NB4 (cell line): ENCODE measurements around the gene RGS7BP.

Experiments used
- POLR2A ChIP-seq: IDR thresholded peaks from 2 replicates; pipeline ENCODE4 v1.6.1; 2011; ENCODE audit warnings: mild to moderate bottlenecking; ENCODE audit not compliant: insufficient read length; ENCODE audit errors: extremely low read depth
- TF ChIP-seq, protein P1 (sequence below): IDR thresholded peaks from one replicate; pipeline ENCODE4 v1.5.1; 2012; ENCODE audit warnings: low read depth, low read length

DNA sequence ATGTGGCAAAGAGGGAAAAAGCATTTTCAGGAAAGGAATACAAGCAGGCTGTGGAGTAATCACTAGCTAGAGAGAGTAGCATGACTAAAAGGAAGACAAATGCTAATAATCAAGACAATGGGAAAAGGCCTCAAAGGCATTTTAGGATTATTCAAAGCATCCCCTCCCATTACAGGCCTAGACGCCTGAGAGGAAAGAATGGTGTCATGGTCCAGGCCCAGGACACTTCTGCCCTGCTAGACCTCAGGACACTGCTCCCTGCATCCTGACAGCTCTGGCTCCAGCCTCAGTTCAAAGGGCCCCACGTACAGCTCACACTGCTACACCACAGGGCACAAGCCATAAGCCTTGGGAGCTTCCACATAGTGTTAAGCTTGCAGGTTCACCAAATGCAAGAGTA is 143.7 kb downstream of the RGS7BP start:
- TF ChIP-seq, protein P1, sequence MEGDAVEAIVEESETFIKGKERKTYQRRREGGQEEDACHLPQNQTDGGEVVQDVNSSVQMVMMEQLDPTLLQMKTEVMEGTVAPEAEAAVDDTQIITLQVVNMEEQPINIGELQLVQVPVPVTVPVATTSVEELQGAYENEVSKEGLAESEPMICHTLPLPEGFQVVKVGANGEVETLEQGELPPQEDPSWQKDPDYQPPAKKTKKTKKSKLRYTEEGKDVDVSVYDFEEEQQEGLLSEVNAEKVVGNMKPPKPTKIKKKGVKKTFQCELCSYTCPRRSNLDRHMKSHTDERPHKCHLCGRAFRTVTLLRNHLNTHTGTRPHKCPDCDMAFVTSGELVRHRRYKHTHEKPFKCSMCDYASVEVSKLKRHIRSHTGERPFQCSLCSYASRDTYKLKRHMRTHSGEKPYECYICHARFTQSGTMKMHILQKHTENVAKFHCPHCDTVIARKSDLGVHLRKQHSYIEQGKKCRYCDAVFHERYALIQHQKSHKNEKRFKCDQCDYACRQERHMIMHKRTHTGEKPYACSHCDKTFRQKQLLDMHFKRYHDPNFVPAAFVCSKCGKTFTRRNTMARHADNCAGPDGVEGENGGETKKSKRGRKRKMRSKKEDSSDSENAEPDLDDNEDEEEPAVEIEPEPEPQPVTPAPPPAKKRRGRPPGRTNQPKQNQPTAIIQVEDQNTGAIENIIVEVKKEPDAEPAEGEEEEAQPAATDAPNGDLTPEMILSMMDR = no peak
- TF ChIP-seq POLR2A = no peak
